HFFc6 (cell line): ENCODE measurements around the gene GFER. TPM values are rescaled to one million over a fixed set of nuclear protein-coding genes. Genes with fewer than 3 reads are reported as not detected.
"Not testable (repeated sequence)": the region's sequence is repeated elsewhere in the genome, so short reads cannot be mapped to it uniquely, and the experiment has no call there.

ENCODE experiments used
- DNase-seq: peaks from one replicate; pipeline ENCODE4 v3.0.0-alpha.2; 2018
- H3K27ac Mint-ChIP-seq: 2 replicates; pipeline ENCODE4 v1.8.0; 2020; ENCODE audit warnings: mild to moderate bottlenecking, mixed read lengths
- H3K27me3 Mint-ChIP-seq: 2 replicates; pipeline ENCODE4 v1.8.0; 2021; ENCODE audit warnings: mild to moderate bottlenecking, moderate library complexity, mixed read lengths; ENCODE audit not compliant: insufficient read depth
- H3K36me3 Mint-ChIP-seq: 2 replicates; pipeline ENCODE4 v1.8.0; 2021; ENCODE audit warnings: low read depth, mixed read lengths
- H3K4me1 Mint-ChIP-seq: 2 replicates; pipeline ENCODE4 v1.8.0; 2020; ENCODE audit warnings: low read depth, mixed read lengths
- H3K4me3 Mint-ChIP-seq: 2 replicates; pipeline ENCODE4 v1.8.0; 2020; ENCODE audit warnings: mild to moderate bottlenecking, moderate library complexity, mixed read lengths
- H3K9me3 Mint-ChIP-seq: 2 replicates; pipeline ENCODE4 v1.8.0; 2020; ENCODE audit warnings: mild to moderate bottlenecking, mixed read lengths
- CTCF ChIP-seq: fragments of 200-600 bp; sonication (generic); IDR thresholded peaks from 2 replicates; pipeline ENCODE4 v1.5.0; 2021; ENCODE audit warnings: antibody characterized with exemption, mild to moderate bottlenecking
- total RNA-seq, 6 experiments: library from RNA; stranded (reverse); fragmentation: NEBNext Ultra II Directional; extraction: Animal tissue kit (Norgen Biotek cat#: 25700); gene quantifications; 2 replicates in 1 of 6; 3 replicates in 5 of 6; pipeline ENCODE4 v1.2.3, GENCODE V29; 2021

Gene GFER
- total RNA-seq, 6 experiments from 2014 or later = 28.8 to 45.5 (median 40.2) TPM

GRCh38 chr16:1959269-1960039 is 24.5 kb upstream of the GFER start, which contains the start of gene NDUFB10:
NDUFB10 (plus strand) TSS chr16:1959538; CDS start chr16:1959625, 87 bp downstream.
- Mint-ChIP-seq H3K36me3 (peaks cover 42% of the 10 kb centered on the region), H3K27ac (peak within 1 kb of the TSS; percentile 90)
- TF ChIP-seq CTCF = peak; percentile 84

DNA sequence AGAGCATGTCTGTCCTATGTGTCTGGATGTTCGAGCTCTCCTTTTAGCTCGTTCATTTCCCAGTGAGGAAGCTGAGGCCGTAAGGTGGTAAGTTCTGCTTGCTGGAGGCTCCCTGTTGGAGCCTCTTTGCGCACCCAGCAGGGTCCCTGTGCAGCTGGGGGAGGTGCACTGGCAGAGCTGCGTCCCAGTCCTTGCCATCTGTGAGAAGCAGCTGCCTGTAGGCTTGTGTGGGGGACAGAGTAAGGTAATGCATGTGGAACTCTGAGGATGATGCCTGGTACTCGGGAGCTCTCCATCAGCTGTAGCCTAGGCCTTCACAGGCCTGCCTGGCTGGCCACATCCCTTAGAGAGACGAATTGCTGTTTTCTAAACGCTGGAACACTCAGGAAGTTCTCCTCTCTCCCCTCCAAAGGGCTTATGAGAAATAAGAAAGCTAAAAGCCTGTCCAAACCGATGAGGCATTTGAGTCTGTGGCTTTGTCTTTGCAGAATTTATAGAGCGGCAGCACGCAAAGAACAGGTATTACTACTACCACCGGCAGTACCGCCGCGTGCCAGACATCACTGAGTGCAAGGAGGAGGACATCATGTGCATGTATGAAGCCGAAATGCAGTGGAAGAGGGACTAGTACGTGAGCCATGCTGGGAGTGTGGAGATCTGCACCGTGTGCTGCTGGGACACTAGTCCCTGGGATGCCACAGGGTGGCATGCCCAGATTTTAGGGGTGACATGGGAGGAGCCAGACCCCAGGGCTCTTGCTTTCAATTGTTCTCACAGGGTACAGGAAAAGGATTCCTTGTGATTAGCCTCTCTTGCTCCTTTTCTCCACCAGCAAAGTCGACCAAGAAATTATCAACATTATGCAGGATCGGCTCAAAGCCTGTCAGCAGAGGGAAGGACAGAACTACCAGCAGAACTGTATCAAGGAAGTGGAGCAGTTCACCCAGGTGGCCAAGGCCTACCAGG is 23.0 kb upstream of the GFER start:
- peak; percentile 42 for DNase-seq
- peak overlapping the region; percentile 90 for H3K27ac Mint-ChIP-seq
- peaks cover 37% of the 10 kb centered on the region for H3K4me1 Mint-ChIP-seq
- no peak for TF ChIP-seq CTCF
- peaks cover 31% of the 10 kb centered on the region for H3K9me3 Mint-ChIP-seq
- H3K4me3 Mint-ChIP-seq = peak overlapping the region; percentile 94
- H3K27me3 Mint-ChIP-seq = peaks cover 44% of the 10 kb centered on the region
- H3K36me3 Mint-ChIP-seq = peaks cover 49% of the 10 kb centered on the region

More at GRCh38 chr16:1959269-1960039, 24.5 kb upstream of the GFER start, which contains the start of gene NDUFB10:
- peaks cover 28% of the 10 kb centered on the region for H3K9me3 Mint-ChIP-seq
- H3K27me3 Mint-ChIP-seq = peaks cover 47% of the 10 kb centered on the region
- H3K4me3 Mint-ChIP-seq = peak within 1 kb of the TSS; percentile 94
- H3K4me1 Mint-ChIP-seq = peaks cover 33% of the 10 kb centered on the region
- peak; percentile 87 for DNase-seq

- no peak for TF ChIP-seq CTCF
- H3K27ac Mint-ChIP-seq = peak overlapping the region; percentile 90
- peaks cover 49% of the 10 kb centered on the region for H3K36me3 Mint-ChIP-seq
- H3K4me1 Mint-ChIP-seq = peaks cover 37% of the 10 kb centered on the region
- H3K27me3 Mint-ChIP-seq = peaks cover 38% of the 10 kb centered on the region
- H3K4me3 Mint-ChIP-seq = peak overlapping the region; percentile 98; the same call in 1 of the 2 replicates
- no peak for DNase-seq
- H3K9me3 Mint-ChIP-seq = peaks cover 31% of the 10 kb centered on the region
Measured at GRCh38 chr16:1961651-1962067, 22.3 kb upstream of the GFER start.

GRCh38 chr16:1962161-1963153 is 21.5 kb upstream of the GFER start:
- Mint-ChIP-seq H3K4me1 (peaks cover 37% of the 10 kb centered on the region), H3K27me3 (peaks cover 35% of the 10 kb centered on the region), H3K27ac (peak overlapping the region; percentile 95), H3K9me3 (peaks cover 31% of the 10 kb centered on the region), H3K4me3 (peak overlapping the region; percentile 98), H3K36me3 (peaks cover 49% of the 10 kb centered on the region)
- not testable (repeated sequence) for DNase-seq

DNA sequence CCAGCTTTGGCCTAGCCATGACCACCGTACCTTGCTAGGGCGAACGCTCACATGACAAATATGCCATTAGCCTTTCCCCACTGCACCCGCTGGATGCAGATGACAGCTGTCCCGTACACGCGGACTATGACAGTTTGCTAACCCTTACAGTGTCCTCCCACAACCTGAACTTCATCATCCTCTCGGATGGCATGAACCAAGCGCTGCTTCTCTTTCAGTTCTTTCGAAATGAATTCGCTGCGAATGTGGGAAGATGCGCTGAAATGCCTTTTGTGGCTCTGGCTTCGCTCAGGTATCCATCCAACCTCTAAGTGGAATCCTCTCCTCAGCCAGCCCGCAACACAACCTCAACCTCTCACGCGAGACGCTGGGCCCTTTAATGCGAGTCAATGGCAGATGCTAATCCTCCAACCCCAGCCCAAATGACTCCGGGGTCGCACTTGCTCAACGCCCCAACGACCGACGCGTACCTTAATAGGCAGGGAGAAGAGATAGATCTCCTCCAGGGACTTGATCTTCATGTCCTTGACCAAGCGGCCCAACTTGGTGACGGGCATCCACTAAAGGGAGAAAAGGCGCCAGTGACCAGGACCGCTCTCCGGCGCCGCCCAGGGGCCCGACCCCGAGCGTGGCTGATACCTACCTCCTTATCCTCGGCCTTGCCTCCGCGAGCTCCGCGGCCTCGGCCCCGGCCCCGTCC is 20.0 kb upstream of the GFER start:
- Mint-ChIP-seq H3K27me3 (peaks cover 35% of the 10 kb centered on the region), H3K27ac (peak overlapping the region; percentile 95), H3K36me3 (peaks cover 49% of the 10 kb centered on the region), H3K4me1 (peaks cover 37% of the 10 kb centered on the region), H3K4me3 (peak overlapping the region; percentile 98), H3K9me3 (peaks cover 31% of the 10 kb centered on the region)
- no peak for DNase-seq
- TF ChIP-seq CTCF = no peak
